K562 treated with DMSO at 1 percent for 24 hours (cell line): ENCODE data around the gene CCNY. TPM values are rescaled to one million over a fixed set of nuclear protein-coding genes. Genes with fewer than 3 reads are reported as not detected.

Source experiments
- total RNA-seq: library from RNA; unstranded; fragments of 300-600 nt; gene quantifications from 2 replicates; pipeline ENCODE4 v1.2.3, GENCODE V29; 2022; ENCODE audit warnings: low read depth; ENCODE audit not compliant: insufficient read depth

CCNY gene
- total RNA-seq, result 42.2 and 48.7 TPM in 2 replicates

DNA sequence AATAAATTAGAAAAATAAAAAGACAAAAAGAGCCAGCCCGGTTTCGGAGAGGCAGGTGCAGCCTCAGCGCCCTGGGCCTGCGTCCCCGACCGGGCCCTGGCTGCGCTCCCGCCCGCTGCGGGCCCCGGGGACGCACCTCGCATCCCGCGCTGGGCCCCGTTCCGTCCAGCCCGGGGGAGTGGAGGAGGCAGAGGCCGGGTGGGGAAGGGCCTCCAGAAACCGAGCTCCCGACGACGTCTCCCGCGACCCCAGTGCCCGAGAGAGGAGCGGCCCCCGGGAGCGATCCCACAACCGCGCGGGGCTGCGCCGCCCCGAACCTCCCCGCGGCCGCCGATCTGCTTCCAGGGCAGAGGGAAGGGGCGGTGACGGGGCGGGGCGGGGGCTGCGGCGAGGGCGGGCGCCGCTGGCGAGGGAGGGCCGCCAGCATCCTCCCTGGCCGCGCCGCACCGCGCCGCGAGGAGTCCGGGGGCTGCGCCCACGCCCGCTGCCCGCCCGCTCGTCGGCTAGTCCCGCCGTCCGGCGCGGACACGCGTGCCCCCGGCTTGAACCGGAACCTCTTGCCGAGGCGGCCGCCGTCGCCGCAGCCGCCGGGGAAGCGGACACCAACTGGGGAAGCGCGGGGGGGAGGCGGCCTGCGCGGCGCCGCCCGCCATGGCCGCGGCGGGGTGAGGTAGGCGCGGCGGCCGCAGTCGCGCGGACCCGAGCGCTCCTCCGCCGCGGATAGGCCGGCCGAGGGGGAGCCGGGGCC is at the start of gene CCNY:
Gene CCNY (plus strand): TSS at position 426 of the 748 bp plus-strand sequence. CDS start 545 bp downstream, outside the sequence.

DNA sequence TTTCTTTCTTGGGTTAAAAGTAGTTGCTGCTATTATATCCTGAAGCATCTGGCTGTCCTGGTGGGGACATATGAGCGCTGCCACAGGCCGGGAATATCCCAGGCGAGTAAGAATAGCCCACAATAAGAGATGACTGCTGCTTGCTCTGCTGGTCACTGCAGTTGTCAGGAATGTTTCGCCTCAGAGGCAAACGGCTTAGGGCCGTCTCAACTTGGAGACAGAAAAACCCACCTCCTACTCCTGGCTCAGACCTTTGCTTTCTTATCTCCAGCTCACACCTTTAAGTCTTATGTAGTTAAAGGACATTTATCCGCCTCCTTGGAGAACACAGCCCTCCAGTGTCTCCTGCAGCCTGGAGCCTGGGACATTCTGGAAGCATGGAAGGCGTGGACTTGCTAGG is 268.9 kb downstream of the CCNY start, which contains the start of gene GJD4:
Gene GJD4 (plus strand): TSS at position 151 of the 400 bp plus-strand sequence. CDS start 227 bp downstream, at position 378.

Other genes with a start within 250 kb of the CCNY start
- gene CUL2, start 246.2 kb upstream of the CCNY start, total RNA-seq, result 15.1 and 21.3 TPM in 2 replicates
- gene CREM, start 209.7 kb upstream of the CCNY start, total RNA-seq, result 52.7 and 56.5 TPM in 2 replicates